ENCODE data around the gene UBE2A.
A peak's percentile ranks its signal among the peaks of the same experiment; 100 is the strongest.

- TF ChIP-seq POLR2AphosphoS5 (IDR thresholded peaks at IDR 0.05; ENCODE audit: low read depth, low read length), result peak; percentile 94
- TF ChIP-seq REST (IDR thresholded peaks at IDR 0.05; ENCODE audit: insufficient read depth in 1 of 2, low read depth in 2 of 2, low read length in 2 of 2), result peak; percentile 46 to 53; a peak in 3 of 4 replicates
- TF ChIP-seq SIN3A (IDR thresholded peaks at IDR 0.05; ENCODE audit: borderline replicate concordance, insufficient read depth, low read length), result peak; percentile 23; the same call in 1 of the 2 replicates
- peak; percentile 87 for TF ChIP-seq FOXP2 (optimal IDR thresholded peaks at IDR 0.05; ENCODE audit: borderline replicate concordance, extremely low read depth, extremely low read length, insufficient read depth)
- peak; percentile 95 for TF ChIP-seq TAF1 (IDR thresholded peaks at IDR 0.05; ENCODE audit: borderline replicate concordance, insufficient read depth, low read length)
Measured at GRCh38 chrX:119574394-119575266, at the start of gene UBE2A.
